ENCODE data around the gene MTHFR. TPM values are rescaled to one million over a fixed set of nuclear protein-coding genes. Genes with fewer than 3 reads are reported as not detected.
A peak's percentile ranks its signal among the peaks of the same experiment; 100 is the strongest.

Gene MTHFR
- total RNA-seq, 1 experiment from 2014 or later, result 22.6 TPM

DNA sequence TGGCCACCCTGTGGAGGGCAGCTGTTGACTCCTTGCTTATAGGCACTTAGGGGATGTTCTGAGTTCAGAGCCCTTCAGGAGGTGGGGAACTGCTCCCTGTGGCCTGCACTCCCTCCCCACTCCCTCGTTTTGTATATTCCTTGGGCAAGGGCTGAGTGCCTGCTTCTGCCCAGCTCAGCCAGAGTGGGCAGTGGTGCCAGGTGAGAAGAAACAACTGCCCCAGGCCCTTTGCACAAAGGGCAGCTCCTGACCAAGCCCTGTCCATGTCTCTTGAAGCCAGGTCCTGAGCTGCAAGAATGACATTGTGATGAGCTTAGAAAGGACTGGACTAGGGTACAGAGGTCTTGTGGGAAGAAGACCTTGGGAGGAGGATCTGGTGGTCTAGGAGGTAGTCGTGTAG lies 67.7 kb downstream of the MTHFR start (continued):
- TF ChIP-seq, protein P1, sequence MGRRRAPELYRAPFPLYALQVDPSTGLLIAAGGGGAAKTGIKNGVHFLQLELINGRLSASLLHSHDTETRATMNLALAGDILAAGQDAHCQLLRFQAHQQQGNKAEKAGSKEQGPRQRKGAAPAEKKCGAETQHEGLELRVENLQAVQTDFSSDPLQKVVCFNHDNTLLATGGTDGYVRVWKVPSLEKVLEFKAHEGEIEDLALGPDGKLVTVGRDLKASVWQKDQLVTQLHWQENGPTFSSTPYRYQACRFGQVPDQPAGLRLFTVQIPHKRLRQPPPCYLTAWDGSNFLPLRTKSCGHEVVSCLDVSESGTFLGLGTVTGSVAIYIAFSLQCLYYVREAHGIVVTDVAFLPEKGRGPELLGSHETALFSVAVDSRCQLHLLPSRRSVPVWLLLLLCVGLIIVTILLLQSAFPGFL (CRISPR knock-in tag; IDR thresholded peaks at IDR 0.05; ENCODE audit: borderline replicate concordance), result no peak
- TF ChIP-seq, protein P2, sequence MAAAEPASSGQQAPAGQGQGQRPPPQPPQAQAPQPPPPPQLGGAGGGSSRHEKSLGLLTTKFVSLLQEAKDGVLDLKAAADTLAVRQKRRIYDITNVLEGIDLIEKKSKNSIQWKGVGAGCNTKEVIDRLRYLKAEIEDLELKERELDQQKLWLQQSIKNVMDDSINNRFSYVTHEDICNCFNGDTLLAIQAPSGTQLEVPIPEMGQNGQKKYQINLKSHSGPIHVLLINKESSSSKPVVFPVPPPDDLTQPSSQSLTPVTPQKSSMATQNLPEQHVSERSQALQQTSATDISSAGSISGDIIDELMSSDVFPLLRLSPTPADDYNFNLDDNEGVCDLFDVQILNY (CRISPR knock-in tag; IDR thresholded peaks at IDR 0.05), result no peak
- TF ChIP-seq NFE2L1 (CRISPR knock-in tag; IDR thresholded peaks at IDR 0.05), result no peak
- TF ChIP-seq, protein P3, sequence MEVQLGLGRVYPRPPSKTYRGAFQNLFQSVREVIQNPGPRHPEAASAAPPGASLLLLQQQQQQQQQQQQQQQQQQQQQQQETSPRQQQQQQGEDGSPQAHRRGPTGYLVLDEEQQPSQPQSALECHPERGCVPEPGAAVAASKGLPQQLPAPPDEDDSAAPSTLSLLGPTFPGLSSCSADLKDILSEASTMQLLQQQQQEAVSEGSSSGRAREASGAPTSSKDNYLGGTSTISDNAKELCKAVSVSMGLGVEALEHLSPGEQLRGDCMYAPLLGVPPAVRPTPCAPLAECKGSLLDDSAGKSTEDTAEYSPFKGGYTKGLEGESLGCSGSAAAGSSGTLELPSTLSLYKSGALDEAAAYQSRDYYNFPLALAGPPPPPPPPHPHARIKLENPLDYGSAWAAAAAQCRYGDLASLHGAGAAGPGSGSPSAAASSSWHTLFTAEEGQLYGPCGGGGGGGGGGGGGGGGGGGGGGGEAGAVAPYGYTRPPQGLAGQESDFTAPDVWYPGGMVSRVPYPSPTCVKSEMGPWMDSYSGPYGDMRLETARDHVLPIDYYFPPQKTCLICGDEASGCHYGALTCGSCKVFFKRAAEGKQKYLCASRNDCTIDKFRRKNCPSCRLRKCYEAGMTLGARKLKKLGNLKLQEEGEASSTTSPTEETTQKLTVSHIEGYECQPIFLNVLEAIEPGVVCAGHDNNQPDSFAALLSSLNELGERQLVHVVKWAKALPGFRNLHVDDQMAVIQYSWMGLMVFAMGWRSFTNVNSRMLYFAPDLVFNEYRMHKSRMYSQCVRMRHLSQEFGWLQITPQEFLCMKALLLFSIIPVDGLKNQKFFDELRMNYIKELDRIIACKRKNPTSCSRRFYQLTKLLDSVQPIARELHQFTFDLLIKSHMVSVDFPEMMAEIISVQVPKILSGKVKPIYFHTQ (CRISPR knock-in tag; IDR thresholded peaks at IDR 0.05), result no peak
- TF ChIP-seq, protein P4, sequence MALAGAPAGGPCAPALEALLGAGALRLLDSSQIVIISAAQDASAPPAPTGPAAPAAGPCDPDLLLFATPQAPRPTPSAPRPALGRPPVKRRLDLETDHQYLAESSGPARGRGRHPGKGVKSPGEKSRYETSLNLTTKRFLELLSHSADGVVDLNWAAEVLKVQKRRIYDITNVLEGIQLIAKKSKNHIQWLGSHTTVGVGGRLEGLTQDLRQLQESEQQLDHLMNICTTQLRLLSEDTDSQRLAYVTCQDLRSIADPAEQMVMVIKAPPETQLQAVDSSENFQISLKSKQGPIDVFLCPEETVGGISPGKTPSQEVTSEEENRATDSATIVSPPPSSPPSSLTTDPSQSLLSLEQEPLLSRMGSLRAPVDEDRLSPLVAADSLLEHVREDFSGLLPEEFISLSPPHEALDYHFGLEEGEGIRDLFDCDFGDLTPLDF (CRISPR knock-in tag; IDR thresholded peaks at IDR 0.05), result no peak

DNA sequence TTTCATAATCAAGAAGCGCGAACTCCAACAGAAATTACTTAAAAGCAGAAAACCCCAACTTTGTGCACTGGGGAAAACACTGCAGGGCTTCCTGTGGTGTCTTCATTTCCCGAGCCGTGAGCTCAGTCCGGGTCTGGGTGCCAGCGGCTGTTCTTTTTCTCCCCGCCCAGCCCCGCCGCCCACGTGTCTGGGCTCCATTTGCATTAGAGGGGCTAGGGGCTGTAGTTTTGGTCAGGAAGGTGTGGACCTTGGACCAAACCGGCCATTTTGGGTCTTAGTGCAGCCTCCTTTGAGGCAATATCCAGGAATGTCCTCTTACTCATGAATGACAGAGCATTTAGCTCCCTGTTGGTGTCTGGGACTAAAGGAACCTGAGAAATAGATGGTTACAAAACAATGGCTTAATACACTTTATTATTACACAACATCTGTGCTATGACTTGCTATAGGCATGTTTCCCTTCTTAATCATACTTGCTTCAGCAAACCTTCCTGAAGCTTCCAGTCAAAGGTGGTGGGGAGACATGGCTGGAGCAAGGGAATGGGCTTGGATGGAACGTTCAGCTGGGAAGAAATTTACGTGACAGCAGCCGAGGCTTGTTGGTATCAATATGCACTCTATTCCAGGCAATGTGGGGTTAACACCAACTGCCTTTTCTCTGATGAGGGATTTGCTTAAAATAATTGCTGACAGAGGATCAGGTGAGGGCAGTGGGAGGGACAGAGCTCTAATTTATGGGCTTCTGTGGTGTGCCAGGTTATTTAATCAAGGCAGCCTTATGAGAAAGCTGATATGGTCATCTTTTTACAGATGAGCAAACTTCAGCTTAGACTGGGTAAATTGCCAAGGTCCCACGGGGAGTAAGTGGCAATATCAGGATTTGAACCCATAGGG lies 68.8 kb downstream of the MTHFR start:
- peak; percentile 49 for ATAC-seq
- POLR2A ChIA-PET, result interaction anchor here (0.8 to 1.5 kb wide), 3 partner anchors 38 to 66 kb away, joined by 3 to 4 read pairs (median 3); no protein-coding TSS in a partner anchor

More for the DNA sequence above, 68.8 kb downstream of the MTHFR start:
- CTCF ChIA-PET, result interaction anchor here (0.6 to 3.8 kb wide), 14 partner anchors 12 to 165 kb away, joined by 3 to 19 read pairs (median 8); partner anchors contain the start of genes FBXO2, FBXO6 and MAD2L2
- H3K36me3 Mint-ChIP-seq, result no peaks in the 10 kb centered on the region; the same call in 1 of the 2 replicates
- TF ChIP-seq JAZF1 (CRISPR knock-in tag; IDR thresholded peaks at IDR 0.05), result no peak
- TF ChIP-seq, protein P5, sequence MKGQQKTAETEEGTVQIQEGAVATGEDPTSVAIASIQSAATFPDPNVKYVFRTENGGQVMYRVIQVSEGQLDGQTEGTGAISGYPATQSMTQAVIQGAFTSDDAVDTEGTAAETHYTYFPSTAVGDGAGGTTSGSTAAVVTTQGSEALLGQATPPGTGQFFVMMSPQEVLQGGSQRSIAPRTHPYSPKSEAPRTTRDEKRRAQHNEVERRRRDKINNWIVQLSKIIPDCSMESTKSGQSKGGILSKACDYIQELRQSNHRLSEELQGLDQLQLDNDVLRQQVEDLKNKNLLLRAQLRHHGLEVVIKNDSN (CRISPR knock-in tag; IDR thresholded peaks at IDR 0.05), result peak; percentile 85; the same call in 1 of the 2 replicates
- TF ChIP-seq, protein P6, sequence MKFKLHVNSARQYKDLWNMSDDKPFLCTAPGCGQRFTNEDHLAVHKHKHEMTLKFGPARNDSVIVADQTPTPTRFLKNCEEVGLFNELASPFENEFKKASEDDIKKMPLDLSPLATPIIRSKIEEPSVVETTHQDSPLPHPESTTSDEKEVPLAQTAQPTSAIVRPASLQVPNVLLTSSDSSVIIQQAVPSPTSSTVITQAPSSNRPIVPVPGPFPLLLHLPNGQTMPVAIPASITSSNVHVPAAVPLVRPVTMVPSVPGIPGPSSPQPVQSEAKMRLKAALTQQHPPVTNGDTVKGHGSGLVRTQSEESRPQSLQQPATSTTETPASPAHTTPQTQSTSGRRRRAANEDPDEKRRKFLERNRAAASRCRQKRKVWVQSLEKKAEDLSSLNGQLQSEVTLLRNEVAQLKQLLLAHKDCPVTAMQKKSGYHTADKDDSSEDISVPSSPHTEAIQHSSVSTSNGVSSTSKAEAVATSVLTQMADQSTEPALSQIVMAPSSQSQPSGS (CRISPR knock-in tag; IDR thresholded peaks at IDR 0.05; ENCODE audit: borderline replicate concordance, low read depth), result no peak
- TF ChIP-seq, protein P7, sequence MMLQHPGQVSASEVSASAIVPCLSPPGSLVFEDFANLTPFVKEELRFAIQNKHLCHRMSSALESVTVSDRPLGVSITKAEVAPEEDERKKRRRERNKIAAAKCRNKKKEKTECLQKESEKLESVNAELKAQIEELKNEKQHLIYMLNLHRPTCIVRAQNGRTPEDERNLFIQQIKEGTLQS (CRISPR knock-in tag; conservative IDR thresholded peaks at IDR 0.05), result no peak
- TF ChIP-seq ZNF416 (CRISPR knock-in tag; IDR thresholded peaks at IDR 0.05), result no peak
- TF ChIP-seq TCF7 (CRISPR knock-in tag; IDR thresholded peaks at IDR 0.05; ENCODE audit: low read depth), result no peak
- TF ChIP-seq, protein P8, sequence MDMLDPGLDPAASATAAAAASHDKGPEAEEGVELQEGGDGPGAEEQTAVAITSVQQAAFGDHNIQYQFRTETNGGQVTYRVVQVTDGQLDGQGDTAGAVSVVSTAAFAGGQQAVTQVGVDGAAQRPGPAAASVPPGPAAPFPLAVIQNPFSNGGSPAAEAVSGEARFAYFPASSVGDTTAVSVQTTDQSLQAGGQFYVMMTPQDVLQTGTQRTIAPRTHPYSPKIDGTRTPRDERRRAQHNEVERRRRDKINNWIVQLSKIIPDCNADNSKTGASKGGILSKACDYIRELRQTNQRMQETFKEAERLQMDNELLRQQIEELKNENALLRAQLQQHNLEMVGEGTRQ (CRISPR knock-in tag; IDR thresholded peaks at IDR 0.05), result peak; percentile 80
- no peak for TF ChIP-seq TEAD4 (CRISPR knock-in tag; IDR thresholded peaks at IDR 0.05)
- TF ChIP-seq ELF4 (CRISPR knock-in tag; IDR thresholded peaks at IDR 0.05; ENCODE audit: low read depth), result no peak
- peak overlapping the region; percentile 94 for H3K4me3 Mint-ChIP-seq
- peak; percentile 46 for DNase-seq (ENCODE audit: low spot score)
- peaks cover 39% of the 10 kb centered on the region for H3K4me1 Mint-ChIP-seq
- H3K9me3 Mint-ChIP-seq, result no peaks in the 10 kb centered on the region
- no peaks in the 10 kb centered on the region; the same call in 1 of the 2 replicates for H3K27me3 Mint-ChIP-seq (ENCODE audit: low read depth)
- H3K27ac Mint-ChIP-seq, result peak overlapping the region; percentile 93

All from WTC11 (cell line).